ENCODE results near the gene SRSF5.
"Not testable (repeated sequence)": the region's sequence is repeated elsewhere in the genome, so short reads cannot be mapped to it uniquely, and the experiment has no call there.

The SRSF5 gene

GRCh38 chr14:69808919-69809808, 42.2 kb downstream of the SRSF5 start:
- DNase-seq: no peak

GRCh38 chr14:69811227-69811867, 44.4 kb downstream of the SRSF5 start:
- DNase-seq: no peak

DNA sequence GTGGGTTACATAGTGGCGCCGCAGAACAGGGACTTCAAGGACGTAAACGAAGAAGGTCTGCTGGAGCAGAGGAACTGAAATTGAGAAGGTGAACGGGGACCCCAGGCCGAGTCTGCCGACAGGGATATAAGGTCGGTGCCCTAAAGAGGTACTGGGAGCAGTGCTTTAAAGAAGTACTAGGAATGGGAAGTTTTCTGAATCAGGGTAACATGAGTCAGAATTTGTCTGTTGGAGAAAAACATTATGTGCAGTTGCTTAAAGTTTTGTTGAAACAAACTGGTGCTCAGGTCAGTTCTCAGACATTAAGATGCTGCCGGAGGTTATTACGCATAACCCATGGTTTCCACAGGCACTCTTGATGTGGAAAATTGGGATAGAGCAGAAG, 44.9 kb downstream of the SRSF5 start:
- DNase-seq: no peak

GRCh38 chr14:69812711-69813110, 45.8 kb downstream of the SRSF5 start:
- DNase-seq: no peak

DNA sequence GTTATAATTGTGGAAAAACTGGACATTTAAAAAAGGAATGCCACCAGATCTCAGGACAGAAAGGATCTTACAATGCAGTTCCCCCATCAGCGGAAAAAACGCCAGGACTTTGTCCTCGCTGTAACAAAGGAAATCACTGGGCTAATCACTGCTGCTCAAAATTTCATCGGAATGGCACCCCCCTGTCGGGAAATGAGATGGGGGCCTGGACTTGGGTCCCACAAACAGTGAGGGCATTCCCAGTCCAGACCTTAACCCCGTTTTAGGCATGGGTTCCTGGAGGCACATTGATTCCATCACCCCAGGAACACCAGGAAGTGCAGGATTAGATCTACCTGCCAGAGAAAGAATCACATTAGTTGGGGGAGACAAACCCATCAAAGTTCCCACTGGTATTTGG, 46.4 kb downstream of the SRSF5 start:
- not testable (repeated sequence) for DNase-seq

- no peak for DNase-seq
Measured at GRCh38 chr14:69814397-69814796, 47.5 kb downstream of the SRSF5 start.

DNA sequence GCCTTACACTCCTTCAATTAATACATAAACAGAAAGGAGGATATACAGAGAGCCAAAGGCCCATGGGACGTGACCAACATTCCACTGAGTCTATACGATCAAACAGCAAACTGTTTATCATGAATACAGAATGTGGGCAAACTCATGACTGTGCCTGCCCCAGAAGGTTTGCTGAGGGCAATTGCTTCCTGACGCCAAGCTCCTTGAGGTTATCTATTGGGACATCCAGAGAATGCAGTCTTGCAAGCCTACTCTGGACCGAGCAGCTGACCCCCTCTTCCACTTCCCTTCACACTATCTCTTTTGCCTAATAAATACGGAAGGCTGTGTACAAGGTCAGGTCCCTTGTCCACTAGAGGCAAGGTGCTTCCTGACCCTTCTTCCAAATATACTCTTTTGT, 48.6 kb downstream of the SRSF5 start:
- no peak for DNase-seq

DNA sequence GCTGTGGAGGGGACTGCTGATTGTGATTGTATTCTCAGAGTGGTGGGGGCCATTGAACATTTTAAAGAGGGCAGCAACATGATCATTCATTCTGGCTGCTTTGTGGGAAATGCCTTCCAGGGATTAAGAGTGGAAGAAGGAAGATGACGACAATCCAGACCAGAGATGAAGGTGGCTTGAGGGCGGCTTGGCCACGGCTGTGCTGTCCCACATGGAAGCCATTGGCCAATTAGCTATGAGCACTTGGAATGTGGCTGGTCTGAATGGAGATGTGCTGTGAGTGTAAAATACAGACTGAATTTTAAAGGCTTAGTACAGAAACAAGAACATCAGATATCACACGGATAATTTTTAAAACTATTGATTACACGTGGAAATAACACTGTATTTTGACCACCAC, 49.3 kb downstream of the SRSF5 start:
- DNase-seq: no peak

DNA sequence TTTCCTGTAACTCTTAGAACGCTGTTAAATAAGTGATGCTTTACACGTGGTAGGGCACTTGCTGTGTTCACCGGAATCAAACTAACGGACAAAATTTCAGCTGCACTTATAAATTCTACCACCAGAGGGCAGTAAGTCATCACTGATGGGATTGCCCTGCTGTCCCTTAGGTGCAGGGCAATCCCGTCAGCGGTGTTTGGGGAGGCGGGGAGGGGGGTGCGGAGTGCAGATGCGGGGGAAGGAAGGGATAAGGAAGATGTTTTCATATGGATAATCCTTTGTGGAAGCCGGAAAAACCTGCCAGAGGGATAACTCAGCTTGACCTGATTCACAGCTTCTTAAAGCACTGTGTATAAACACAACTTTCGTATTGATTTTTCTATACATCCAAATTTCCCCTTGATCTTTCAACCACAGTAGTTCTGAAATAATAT, 51.8 kb downstream of the SRSF5 start:
- peak; percentile 58 for DNase-seq

GRCh38 chr14:69819607-69820006, 52.7 kb downstream of the SRSF5 start:
- DNase-seq: no peak

GRCh38 chr14:69820991-69821390, 54.0 kb downstream of the SRSF5 start:
- DNase-seq: no peak

Data from CD4-positive, alpha-beta T cell treated with Interleukin-17A for 4 hours (primary cell).